HL-60/S4 treated with phorbol 12-myristate 13-acetate at 8.2 ng/mL for 4 days and 3 days (cell line): Measurements from ENCODE around the gene MAIP1.

Source experiments
- in situ Hi-C: fragments of 300-500 bp; cut with MboI; formaldehyde crosslinking; loops from 2 replicates; pipeline ENCODE4 v1.15.0; 2022; ENCODE audit warnings: low sequenced_read_pairs

MAIP1 gene

DNA sequence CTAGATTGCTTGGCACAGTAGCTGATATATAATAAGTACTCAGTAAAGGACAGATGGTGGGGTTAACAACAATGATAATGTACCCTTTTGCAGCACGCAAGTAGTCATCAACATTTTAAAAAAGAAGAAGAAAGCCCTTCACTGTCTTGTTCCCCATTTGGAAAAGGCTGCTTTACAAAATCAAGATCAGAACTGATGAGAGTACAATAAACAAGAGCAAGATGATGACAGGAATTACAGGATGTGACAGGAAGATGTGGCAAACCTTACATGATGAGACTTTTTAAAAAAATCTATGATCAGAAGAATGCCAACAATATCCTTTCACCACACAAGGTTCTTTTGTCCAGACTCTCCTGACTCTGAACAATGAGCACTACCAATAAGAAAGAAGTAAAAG is 9.2 kb upstream of the MAIP1 start:
- in situ Hi-C loops = no loop called here

DNA sequence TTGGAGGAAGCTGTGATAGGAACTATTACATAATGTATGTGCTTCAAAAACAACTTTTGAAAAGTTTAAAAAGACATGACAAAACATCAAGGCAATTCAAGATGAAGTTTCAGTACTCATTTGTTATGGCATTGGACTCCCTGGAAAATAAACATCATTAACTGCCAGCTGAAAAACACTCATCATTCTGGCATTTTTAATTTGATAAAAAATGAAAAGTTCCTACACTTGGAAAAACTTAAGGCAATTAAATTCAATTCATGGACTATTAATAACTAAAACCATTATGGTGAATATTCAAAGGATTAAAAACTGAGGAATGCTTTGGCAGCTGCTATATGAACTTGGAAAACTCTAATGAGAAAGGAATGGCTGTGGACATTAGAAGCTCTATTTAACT is 8.5 kb upstream of the MAIP1 start:
- in situ Hi-C loops = no loop called here

DNA sequence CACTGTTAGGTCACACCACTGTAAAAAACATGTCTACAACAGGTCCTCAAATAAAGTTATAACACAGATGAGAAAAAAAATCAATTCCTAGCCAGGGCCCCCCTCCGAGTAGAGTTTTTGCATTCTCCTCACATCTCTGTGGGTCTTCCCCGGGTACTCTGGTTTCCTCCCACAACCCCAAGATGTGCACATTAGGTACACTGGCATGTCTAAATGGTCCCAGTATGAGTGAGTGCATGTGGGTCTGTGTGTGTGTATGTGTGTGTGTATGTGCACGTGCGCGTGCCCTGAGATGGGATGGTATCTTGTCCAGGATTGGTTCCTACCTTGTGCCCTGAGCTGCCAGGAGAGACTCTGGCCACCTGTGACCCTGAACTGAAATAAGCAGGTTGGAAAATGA is 5.0 kb upstream of the MAIP1 start:
- in situ Hi-C loops = loop anchor here (25.0 kb wide), 1 partner anchor 537 kb away; no protein-coding TSS in a partner anchor

DNA sequence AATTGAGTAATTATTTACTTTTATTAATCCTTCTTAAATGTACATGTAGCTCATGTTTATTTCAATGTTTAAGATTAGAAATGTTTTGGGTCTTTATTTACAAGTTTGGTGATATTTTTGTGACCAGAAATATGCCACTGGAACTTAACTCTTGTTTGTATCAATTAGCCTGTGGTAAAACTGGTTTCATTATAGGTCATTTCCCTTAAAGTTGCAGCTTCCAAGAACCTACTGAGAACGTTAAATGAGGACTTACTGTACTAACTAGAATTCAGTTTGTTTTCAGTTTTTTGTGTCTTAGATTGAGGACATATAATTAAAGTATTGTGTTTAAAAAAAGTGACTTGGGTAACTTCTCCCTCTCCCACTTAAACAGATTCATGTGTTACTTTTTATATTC is 4.4 kb upstream of the MAIP1 start:
- in situ Hi-C loops = loop anchor here (25.0 kb wide), 1 partner anchor 536 kb away; no protein-coding TSS in a partner anchor

DNA sequence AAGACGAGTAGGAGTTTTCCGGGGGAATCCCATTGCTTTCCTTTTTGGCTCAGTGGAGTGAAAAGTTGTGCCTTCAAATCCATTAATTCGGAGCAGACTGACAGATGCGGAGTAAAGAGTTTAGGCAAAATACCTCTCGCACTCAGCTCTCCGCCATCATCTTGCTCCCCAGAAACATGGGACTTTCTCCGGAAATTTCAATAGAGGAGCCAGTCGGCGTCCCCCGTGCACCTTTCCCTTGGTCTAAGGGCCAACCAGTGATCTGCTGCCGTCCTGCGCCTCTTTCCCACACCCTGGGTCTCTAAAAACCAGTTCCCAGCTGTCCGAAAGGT is 409 bp upstream of the MAIP1 start:
- in situ Hi-C loops = loop anchor here (25.0 kb wide), 1 partner anchor 532 kb away; no protein-coding TSS in a partner anchor

DNA sequence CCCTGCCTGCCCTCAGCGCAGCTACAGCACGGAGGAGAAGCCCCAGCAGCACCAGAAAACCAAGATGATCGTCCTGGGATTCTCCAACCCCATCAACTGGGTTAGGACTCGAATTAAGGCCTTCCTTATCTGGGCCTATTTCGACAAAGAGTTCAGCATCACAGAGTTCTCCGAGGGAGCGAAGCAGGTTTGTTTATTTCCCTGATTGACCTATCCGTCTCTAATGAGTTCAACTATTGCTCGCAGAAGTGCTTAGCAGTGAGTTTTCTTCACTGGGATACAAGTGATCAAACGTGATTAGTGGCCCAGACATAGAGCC is 639 bp downstream of the MAIP1 start:
- in situ Hi-C loops = loop anchor here (25.0 kb wide), 1 partner anchor 531 kb away; no protein-coding TSS in a partner anchor

DNA sequence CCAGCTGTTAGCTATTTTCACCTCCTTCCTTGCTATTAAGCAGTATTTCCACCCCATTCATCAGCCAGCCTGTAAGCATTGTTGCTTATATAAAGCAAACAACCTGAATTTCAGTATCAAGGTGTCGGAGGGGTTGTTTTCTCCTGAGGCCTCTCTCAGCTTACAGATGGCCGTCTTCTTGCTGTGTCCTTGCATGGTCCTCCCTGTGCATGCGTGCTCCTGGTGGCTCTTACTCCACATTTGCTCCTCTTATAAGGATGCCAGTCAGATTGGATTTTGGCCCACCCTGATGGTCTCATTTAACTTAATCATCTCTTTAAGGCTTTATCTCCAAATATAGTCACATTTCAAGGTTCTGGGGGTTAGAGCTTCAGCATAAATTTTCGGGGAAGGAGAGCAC is 2.6 kb downstream of the MAIP1 start:
- in situ Hi-C loops = loop anchor here (25.0 kb wide), 1 partner anchor 529 kb away; no protein-coding TSS in a partner anchor

DNA sequence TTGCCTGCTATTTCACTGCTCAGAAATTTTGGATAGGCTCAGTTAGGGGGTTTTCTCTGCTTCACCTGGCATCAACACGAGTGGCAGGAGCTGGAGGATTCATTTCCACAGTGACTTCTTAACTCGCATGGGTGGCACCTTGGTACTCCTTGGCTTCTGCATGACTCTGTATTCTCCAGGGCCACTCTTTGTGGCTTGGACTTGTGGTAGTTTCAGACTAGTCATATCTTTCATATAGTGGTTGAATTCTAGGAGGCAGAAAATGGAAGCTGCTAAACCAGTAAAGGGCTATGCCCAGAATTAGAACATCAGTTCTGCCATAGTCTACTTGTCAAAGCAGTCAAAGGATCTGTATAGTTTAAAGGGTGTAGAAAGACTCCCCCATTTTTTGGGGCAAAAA is 6.8 kb downstream of the MAIP1 start:
- in situ Hi-C loops = loop anchor here (25.0 kb wide), 1 partner anchor 525 kb away; no protein-coding TSS in a partner anchor

DNA sequence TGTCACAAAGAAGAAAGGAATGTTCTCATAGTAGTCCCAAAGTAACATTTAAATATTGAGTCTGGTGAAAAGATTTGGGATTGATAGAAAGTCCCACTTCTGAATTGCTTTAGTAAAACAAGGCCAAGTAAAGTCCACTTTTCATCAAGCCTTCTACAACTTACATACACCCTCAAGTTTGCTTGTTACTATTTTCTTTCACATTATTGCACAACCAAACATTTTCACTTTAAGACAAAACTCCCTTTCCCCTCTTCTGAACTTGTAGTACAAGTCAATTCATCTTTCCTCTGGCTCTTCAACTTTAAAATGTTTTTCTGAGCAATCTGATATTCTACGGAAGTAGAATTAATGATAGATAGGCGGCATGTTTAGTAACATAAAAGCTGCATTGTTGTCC is 11.0 kb downstream of the MAIP1 start:
- in situ Hi-C loops = loop anchor here (25.0 kb wide), 1 partner anchor 521 kb away; no protein-coding TSS in a partner anchor

DNA sequence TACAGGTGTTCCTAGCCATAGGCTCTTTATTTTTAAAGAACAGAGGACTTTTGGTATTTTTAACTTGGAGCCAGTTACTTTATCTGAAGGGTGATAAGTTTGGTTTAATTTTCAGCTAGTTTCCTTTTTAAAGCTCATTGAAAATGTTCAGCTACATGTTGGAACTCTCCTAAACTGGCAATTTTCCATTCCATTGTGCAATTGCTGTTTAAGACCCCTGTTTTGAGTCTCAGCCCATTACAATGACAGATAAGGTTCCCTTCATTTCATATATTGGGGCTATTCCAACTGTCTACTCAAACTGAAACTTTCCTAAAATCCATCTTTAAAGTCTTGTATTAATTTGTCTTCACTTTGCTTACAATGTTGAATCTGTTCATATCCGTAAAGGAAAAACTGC is 11.6 kb downstream of the MAIP1 start:
- in situ Hi-C loops = loop anchor here (25.0 kb wide), 1 partner anchor 520 kb away; no protein-coding TSS in a partner anchor

DNA sequence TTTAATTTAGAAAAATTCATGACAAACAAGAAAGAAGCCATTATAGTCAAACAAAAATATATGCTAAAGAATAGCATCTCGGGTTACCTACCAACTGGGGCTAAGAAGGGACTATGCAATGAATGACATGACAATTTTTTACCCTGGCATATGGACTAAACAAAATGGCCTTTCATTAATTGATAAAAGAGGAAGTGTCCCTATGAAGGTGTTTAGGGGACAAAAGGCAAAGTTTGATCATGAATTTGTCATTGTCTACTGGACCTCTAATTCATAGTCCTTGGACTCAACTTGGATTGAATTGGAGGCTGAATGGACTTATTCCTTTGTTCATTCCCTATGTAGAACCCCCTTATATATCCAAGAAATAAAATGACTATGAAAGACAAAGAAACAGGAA is 12.7 kb downstream of the MAIP1 start:
- in situ Hi-C loops = loop anchor here (25.0 kb wide), 1 partner anchor 519 kb away; no protein-coding TSS in a partner anchor

DNA sequence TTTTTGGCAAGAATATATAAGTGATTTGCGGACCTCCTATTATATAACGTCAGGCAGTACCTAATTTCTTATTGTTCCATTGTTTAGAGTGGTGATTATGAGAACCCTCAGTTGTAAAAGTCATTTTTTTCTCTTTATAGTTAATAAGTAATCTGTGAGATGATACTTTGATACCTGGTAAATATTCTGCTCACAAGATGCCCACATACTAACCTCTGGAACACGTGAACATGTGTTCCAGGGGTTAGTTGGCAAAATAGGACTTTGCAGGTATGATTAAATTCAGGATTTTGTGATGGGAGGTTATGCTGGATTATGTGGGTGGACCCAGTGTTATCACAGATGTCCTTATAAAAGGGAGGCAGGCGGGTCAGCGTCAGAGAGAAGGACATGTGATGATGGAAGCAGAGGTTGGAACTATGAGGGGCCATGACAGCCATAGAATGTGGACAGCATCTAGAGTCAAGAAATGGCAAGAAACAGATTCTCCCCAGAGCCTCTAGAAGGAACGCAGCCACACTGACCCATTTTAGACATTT is 16.8 kb downstream of the MAIP1 start:
- in situ Hi-C loops = loop anchor here (25.0 kb wide), 1 partner anchor 515 kb away; no protein-coding TSS in a partner anchor

DNA sequence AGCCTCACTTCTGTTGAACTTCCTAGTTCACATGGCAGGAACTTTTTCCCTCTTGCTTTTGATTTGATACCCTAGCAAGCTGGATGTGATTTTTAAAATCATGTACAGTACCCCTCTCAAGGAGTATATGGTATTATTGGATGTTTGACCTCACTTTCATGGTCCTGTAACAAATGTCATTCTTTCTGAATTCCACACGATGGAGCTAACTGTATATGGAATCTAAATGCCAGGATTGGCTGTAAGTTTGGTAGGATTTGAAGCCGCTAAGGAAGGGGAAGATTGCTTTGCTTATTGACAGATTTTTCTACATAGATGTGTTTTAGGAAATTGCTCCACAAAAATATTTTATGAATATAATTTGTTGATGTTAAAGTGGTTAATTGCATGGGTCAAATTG is 18.3 kb downstream of the MAIP1 start:
- in situ Hi-C loops = loop anchor here (25.0 kb wide), 1 partner anchor 514 kb away; no protein-coding TSS in a partner anchor

DNA sequence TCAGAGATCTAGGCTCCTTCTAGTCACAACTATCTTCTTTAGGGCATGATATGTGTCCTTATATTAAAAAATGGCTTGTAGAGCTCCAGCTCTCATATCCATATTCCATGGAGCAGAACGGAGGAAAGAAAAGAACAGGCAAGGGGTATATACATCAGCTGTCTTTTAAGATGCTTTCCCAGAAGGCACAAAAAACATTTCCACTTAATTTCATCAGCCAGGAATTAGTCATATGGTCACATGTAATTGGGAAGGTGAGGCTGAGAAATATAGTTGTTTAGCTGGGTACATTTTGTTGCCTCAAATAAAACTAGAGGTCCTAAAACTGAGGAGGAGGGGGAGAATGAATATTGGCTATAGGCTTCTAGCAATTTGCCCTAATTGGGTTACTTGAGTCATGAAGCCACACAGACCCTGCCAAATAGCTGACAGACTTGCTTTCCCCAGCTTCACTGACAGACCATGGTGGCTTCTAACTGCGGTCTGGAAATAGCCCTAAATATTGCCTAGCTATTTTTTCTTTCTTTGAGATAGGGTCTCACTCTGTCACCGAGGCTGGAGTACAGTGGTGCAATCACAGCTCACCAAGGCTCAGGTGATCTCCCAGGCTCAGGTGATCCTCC is 20.0 kb downstream of the MAIP1 start:
- in situ Hi-C loops = no loop called here

DNA sequence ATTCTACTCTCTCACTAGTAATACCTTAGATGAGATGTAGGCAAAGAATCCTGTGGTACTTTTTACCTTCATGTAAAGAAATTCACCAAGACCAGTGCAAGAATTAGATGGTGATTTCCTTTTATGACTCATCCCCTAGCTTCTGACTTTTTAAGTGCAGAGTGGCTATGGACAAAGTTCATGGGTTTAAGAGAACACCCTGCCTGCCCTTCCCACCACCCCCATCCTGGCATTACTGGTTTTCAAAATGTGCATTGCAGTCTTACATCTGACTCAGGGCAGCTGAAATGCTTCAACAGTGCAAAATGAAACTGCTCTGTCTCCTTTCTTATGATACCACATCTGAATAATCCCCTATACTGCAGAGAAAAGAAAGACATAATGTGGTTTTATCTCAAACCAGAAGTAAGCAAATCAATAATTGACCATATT is 22.6 kb downstream of the MAIP1 start:
- in situ Hi-C loops = no loop called here

DNA sequence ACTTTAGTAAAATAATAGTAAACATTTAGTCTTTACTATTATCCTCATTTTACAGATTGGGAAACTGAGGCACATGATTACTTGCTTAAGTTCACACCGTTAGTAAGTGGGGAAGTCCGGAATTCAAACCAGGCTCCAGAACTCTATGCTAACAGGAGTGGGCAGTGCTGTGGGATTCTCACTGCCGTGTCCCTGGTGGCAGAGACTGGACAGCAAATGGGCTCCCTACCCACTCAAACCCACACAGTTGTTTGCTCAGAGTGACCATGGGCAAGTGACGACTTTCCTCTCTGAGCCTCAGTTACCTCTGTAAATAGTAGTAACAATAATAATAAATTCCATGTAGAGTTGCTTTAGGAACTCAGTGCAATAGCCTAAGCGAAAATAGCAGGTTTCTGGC is 24.0 kb downstream of the MAIP1 start:
- in situ Hi-C loops = no loop called here

DNA sequence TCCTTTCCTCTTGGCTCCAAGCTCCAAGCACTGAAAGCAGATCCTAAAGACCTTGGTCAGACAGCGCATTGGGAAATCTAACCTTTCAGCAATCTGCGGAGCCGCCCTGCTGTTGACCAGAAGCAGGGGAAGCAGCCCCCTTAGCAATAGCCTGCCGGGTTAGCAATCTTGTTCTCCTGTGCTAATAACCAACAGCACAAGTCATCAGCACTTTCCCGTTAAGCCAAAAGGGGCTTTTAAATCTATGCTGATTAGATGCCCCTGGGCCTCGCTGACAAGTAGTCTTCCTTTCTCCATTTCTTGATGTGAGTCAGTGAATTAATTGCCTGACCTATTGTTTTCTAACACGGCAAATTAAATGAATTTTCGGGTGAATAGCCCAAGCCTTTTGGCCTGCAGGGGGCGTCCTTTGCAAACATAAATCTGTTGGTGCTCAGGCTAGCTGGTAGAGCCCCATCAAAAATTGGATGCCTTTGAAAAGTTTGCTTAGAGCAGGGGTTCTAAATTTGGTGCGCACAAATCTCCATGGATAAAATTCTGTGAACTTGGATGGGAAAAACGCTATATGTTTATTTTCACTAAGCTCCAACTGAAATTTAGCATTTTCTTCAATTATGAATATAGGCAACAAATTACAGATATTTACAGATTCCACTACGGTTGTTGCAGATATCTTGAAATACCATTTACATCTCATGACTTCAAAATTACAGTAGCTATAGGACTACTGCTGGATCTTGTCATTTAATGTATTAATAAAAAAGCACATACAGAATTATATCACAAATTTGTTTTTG is 24.6 kb downstream of the MAIP1 start:
- in situ Hi-C loops = no loop called here

DNA sequence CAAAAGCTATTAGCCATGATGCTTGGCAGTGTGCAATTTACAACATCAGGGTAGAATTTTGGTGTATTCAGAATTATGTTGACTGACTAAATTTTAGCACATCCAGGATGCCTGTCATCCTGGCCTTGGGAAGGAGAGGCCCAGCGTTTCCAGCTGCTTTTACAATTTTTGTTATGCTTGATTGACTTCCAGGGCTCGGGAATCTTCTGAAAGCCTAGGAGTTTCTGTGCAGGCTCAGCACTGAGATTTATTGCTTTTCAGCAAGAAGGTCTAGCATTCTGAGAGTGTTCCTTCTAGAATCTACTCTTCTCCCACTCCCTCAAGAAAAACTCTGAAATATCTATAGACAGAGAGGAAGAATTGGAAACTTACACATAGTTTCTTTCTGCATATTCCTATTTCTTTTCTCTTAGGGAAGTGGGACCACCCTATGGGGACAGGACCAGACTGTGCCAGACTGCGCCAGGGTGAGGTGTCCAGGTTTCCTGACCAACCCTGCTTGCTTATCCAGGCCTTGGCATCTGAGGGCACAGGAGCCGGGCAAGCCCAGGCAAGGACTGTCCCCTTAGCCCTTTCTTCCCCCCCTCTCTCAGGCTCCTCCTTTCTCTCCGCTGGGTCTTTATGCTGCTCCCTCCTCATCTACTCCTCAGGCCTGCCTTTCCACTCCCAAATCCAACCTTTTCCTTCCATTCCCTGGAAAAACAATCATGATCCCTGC is 26.9 kb downstream of the MAIP1 start:
- in situ Hi-C loops = no loop called here

DNA sequence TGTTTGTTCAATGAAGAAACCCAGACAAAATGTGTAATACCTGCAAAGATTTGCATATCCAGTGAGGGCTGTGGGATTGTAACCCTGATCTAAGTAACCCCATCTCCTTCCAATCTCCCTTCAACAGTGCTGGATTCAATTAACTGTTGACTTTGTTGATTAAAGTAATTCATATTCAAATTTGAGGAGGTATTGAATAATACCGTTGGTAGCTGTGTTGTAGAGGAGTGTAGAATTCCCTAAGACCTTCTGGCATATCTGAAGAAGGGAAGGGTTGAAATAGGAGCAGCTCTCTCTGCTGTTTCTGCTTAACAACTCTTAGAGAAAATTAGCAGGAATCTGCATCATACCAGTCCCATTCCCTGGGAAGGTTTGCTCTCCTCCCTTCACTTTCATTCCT is 28.2 kb downstream of the MAIP1 start:
- in situ Hi-C loops = no loop called here

DNA sequence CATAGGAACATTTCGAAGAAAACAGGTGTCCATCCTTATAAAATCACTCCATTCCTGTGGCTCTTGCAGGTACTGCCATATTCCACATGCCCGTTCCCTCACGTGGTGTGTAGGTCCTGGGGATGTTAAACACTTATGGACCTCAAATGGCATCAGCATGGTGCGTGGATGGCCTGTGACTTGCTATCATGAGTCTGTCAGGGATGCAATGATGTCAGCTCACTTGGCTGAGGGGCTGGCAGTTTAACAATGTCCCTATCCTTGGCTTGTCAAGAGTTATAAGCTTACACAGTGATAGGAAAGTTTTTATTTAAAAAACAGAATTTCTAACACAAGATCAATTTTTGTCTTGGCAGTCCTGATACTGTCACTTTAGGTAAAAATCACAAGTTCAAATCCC is 28.8 kb downstream of the MAIP1 start:
- in situ Hi-C loops = no loop called here

DNA sequence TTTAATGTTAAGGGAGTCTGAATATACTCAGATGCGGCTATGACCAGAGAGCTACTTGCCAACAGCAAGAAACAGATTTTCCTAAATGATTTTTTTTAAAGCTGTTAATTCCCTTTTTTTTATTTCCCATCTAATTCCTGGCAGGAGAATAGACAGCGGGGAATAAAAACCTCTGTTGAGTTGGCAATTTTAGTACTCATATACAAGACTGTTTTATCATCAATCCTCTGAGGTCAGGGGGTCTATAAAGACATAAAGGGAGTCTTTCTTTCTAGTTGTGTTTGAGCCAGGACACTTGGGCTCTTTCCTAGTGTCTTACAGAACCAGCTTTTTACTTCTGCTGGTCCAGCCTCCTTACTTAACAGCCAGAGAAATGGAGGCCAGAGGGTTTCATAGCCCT is 29.4 kb downstream of the MAIP1 start:
- in situ Hi-C loops = no loop called here
